Gastrocnemius medialis (tissue), 4 donors: ENCODE results near the gene RBBP8.

Source experiments
- CTCF ChIP-seq, 5 experiments: fragments of 450-650 bp in 3 of 5; fragments of 200-600 bp in 2 of 5; sonication (generic) in 2 of 5; IDR thresholded peaks in 4 of 5; conservative IDR thresholded peaks in 1 of 5; 1 replicate in 4 of 5; 2 replicates in 1 of 5; pipeline ENCODE4 v1.5.1; 2016 to 2019; ENCODE audit warnings: antibody characterized with exemption in 5 of 5, mild to moderate bottlenecking in 3 of 5, moderate library complexity in 3 of 5
- POLR2A ChIP-seq, 2 donors: fragments of 450-650 bp; IDR thresholded peaks; one replicate each; pipeline ENCODE4 v1.6.1; 2017; ENCODE audit warnings: antibody characterized with exemption in 2 of 2, mild to moderate bottlenecking in 2 of 2, moderate library complexity in 2 of 2

DNA sequence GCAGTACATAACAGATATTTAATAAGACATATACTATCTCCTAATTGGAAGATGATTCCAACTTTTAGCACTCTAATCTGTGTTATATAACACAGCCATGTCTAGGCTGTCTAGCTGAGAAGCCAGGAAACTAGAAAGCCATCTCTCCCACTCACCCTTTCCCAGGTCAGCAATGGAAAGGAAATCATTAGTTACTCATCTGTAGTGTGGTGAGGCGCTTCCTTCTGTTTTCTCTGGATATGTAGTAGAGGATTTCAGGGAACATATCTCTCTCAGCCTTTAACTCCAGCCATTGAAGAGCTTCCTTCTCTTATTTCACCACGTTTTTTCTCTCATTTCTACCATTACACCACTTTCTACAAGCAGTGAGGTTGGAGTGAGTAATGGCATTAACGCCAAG, 19.4 kb downstream of the RBBP8 start:
- TF ChIP-seq CTCF (IDR thresholded peaks at IDR 0.05 in 4 of 5, conservative IDR thresholded peaks at IDR 0.05 in 1 of 5) (no peak), POLR2A (IDR thresholded peaks at IDR 0.05) (no peak)
